HL-60 (cell line): Measurements from ENCODE around the gene FN3KRP.

Experiments
- DNase-seq, 2 experiments: peaks; one replicate each; pipeline ENCODE4 v3.0.0-alpha.2; 2010 to 2020; ENCODE audit warnings: low read depth in 1 of 2, low spot score in 1 of 2
- H3K27ac ChIP-seq: fragments of 250-450 bp; sonication (Bioruptor Pico); replicated peaks from 2 replicates; pipeline ENCODE4 v1.5.1; 2020; ENCODE audit warnings: mild to moderate bottlenecking, moderate library complexity
- H3K27me3 ChIP-seq: fragments of 250-450 bp; sonication (Bioruptor Pico); 2 replicates; pipeline ENCODE4 v1.5.1; 2021; ENCODE audit warnings: mild to moderate bottlenecking, moderate library complexity; ENCODE audit not compliant: insufficient read depth, poor library complexity, severe bottlenecking
- H3K4me3 ChIP-seq: replicated peaks from 2 replicates; pipeline ENCODE4 v1.5.1; 2011; ENCODE audit warnings: mild to moderate bottlenecking, control low read depth, low read length; ENCODE audit not compliant: insufficient read depth
- CTCF ChIP-seq: IDR thresholded peaks from one replicate; pipeline ENCODE4 v1.5.1; 2011; ENCODE audit warnings: low read length, control low read depth, inconsistent platforms; ENCODE audit not compliant: insufficient read depth
- GABPA ChIP-seq: IDR thresholded peaks from 2 replicates; pipeline ENCODE4 v1.6.1; 2012; ENCODE audit warnings: low read depth
- POLR2AphosphoS5 ChIP-seq: IDR thresholded peaks from 2 replicates; pipeline ENCODE4 v1.6.1; 2012; ENCODE audit warnings: low read depth
- SPI1 ChIP-seq: IDR thresholded peaks from 2 replicates; pipeline ENCODE4 v1.6.1; 2012; ENCODE audit warnings: low read depth, mild to moderate bottlenecking, borderline replicate concordance
- TF ChIP-seq, protein P1 (sequence below): IDR thresholded peaks from 2 replicates; pipeline ENCODE4 v1.6.1; 2012; ENCODE audit warnings: low read depth; ENCODE audit not compliant: insufficient replicate concordance

Gene FN3KRP

GRCh38 chr17:82684228-82684841 is 32.2 kb upstream of the FN3KRP start:
- DNase-seq: no peak
- no peak overlapping the region for H3K27ac ChIP-seq
- H3K4me3 ChIP-seq: no peak overlapping the region

DNA sequence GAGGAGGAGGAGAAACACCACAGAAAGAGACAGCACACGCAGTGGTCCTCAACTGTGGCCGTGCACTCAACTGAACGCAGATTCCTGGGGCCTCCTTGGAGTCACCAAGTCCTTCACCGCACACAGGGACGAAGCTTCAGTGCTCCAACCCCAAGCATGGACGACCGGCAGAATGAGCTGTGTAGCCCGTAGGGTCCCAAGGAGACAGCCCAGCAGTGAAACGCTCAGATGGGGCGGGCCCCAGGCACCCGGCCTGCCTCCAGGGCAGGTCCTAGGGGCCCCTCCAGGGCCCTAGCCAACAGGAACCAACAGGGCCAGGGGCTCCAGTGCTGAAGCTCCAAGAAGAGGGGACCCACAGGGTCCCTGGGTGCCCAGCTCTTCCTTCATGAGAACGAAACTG is 31.2 kb upstream of the FN3KRP start:
- H3K27ac ChIP-seq: no peak overlapping the region
- no peaks in the 10 kb centered on the region for H3K27me3 ChIP-seq
- H3K4me3 ChIP-seq: no peak overlapping the region
- TF ChIP-seq GABPA (no peak), POLR2AphosphoS5 (no peak), SPI1 (no peak), CTCF (no peak)
- TF ChIP-seq, protein P1, sequence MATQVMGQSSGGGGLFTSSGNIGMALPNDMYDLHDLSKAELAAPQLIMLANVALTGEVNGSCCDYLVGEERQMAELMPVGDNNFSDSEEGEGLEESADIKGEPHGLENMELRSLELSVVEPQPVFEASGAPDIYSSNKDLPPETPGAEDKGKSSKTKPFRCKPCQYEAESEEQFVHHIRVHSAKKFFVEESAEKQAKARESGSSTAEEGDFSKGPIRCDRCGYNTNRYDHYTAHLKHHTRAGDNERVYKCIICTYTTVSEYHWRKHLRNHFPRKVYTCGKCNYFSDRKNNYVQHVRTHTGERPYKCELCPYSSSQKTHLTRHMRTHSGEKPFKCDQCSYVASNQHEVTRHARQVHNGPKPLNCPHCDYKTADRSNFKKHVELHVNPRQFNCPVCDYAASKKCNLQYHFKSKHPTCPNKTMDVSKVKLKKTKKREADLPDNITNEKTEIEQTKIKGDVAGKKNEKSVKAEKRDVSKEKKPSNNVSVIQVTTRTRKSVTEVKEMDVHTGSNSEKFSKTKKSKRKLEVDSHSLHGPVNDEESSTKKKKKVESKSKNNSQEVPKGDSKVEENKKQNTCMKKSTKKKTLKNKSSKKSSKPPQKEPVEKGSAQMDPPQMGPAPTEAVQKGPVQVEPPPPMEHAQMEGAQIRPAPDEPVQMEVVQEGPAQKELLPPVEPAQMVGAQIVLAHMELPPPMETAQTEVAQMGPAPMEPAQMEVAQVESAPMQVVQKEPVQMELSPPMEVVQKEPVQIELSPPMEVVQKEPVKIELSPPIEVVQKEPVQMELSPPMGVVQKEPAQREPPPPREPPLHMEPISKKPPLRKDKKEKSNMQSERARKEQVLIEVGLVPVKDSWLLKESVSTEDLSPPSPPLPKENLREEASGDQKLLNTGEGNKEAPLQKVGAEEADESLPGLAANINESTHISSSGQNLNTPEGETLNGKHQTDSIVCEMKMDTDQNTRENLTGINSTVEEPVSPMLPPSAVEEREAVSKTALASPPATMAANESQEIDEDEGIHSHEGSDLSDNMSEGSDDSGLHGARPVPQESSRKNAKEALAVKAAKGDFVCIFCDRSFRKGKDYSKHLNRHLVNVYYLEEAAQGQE: no peak
- DNase-seq: no peak

More at GRCh38 chr17:82684228-82684841, 32.2 kb upstream of the FN3KRP start:
- TF ChIP-seq, protein P1: no peak
- TF ChIP-seq CTCF: no peak
- no peak for TF ChIP-seq POLR2AphosphoS5
- no peak for TF ChIP-seq SPI1
- no peak for TF ChIP-seq GABPA
- H3K27me3 ChIP-seq: no peaks in the 10 kb centered on the region

DNA sequence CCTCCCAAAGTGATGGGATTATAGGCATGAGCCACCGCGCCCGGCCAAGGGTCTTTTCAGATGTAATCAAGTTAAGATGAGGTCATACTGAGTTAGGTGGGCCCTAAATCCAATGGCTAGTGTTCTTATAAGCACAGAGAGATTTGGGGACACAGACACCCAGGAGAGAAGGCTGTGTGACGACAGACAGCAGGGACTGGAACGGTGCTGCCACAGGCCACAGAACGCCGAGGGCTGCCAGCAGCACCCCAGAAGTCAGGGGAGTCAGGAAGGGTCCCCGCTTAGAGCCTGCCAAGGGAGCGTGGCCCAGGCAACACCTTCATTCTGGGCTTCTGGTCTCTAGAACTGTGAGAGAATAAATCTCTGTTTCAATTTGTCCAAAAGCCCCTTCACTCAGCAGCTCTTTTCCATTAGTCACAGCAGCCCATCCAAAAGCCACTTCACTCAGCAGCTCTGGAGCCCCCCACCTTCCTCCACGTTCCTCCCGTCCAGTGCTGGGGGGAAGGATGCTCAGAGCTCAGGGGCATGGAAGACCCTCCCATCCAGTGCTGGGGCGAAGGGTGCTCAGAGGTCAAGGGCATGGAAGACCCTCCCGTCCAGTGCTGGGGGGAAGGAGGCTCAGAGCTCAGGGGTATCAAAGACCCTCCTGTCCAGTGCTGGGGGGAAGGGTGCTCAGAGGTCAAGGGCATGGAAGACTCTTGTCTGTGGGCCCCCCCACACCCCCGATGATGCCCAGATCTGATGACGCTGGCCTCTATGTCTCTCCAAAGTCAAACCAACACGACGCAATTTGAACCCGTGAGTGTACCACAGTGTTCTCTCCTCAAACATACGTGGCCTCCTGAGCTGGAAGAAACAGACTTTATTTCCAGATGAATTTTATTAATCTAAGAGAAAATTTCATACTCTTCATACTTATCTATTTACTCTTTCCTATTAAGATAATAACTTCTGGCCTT is 29.9 kb upstream of the FN3KRP start:
- TF ChIP-seq CTCF (no peak), SPI1 (no peak), POLR2AphosphoS5 (no peak), GABPA (no peak)
- TF ChIP-seq, protein P1: no peak
- no peak overlapping the region for H3K27ac ChIP-seq
- DNase-seq: no peak
- no peak overlapping the region for H3K4me3 ChIP-seq
- no peaks in the 10 kb centered on the region for H3K27me3 ChIP-seq
